ENCODE data around the gene CDK8. TPM values are rescaled to one million over a fixed set of nuclear protein-coding genes. Genes with fewer than 3 reads are reported as not detected.

Gene CDK8
- total and polyA plus RNA-seq, 7 donors: 6.2 to 14.5 (median 8.6) TPM

DNA sequence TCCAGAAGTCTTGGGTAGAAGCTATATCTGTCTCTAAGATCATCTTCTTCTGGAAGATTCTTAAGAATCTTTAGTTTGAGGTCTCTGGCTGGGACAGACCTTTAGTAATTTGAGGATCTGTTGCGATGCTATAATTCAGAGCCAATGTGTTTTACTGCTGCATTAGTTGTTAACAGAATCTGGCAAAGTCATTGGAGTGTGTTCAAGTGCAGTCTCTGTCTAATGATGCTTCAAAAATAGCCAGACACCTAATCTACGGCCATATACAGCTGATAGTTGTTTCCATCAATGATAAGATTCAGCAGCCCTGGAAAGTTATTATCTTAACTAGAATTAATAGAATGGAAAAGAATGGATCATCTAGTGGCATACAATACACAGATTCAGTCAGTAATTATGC is 72.6 kb downstream of the CDK8 start:
- Histone ChIP-seq H3K27me3 (ENCODE audit: insufficient read depth in 3 of 3, low read length in 2 of 3) (no peaks in the 10 kb centered on the region), H3K9me3 (no peaks in the 10 kb centered on the region), H3K4me1 (peaks cover 54% of the 10 kb centered on the region), H3K4me3 (peak overlapping the region; percentile 9), H3K27ac (peak overlapping the region; percentile 83), H3K36me3 (ENCODE audit: insufficient read depth in 1 of 2, low read depth in 1 of 2) (no peaks in the 10 kb centered on the region)
- DNase-seq (no peak), ATAC-seq (peak; percentile 58 to 73 (median 64))
- WGBS, 3 donors: 20 to 34% (median 27%) methylated on average over 2 of the region's 2 CpGs
- intact Hi-C loops (cut with DNase I): loop anchor here in 1 of 2 donors (10.0 kb wide), 1 partner anchor 62 kb away; no protein-coding TSS in a partner anchor
- TF ChIP-seq CTCF (IDR thresholded peaks at IDR 0.05): no peak

- no peak for TF ChIP-seq CTCF (IDR thresholded peaks at IDR 0.05)
- Histone ChIP-seq H3K4me3 (no peak overlapping the region), H3K27ac (peak overlapping the region; percentile 83), H3K4me1 (peaks cover 45% of the 10 kb centered on the region), H3K36me3 (ENCODE audit: insufficient read depth in 1 of 2, low read depth in 1 of 2) (no peaks in the 10 kb centered on the region), H3K27me3 (ENCODE audit: insufficient read depth in 3 of 3, low read length in 2 of 3) (no peaks in the 10 kb centered on the region), H3K9me3 (no peaks in the 10 kb centered on the region)
- WGBS, 3 donors: 44 to 92% (median 64%) methylated on average over 1 of the region's 1 CpG
- no peak for DNase-seq
- ATAC-seq: no peak
- intact Hi-C loops (cut with DNase I): loop anchor here in 1 of 2 donors (10.0 kb wide), 1 partner anchor 63 kb away; no protein-coding TSS in a partner anchor
Measured at GRCh38 chr13:26327940-26328725, 74.2 kb downstream of the CDK8 start.

GRCh38 chr13:26335158-26335557 is 81.2 kb downstream of the CDK8 start:
- H3K4me1 ChIP-seq: peaks cover 12% of the 10 kb centered on the region
- DNase-seq (no peak), ATAC-seq (no peak)
- no peaks in the 10 kb centered on the region for H3K9me3 ChIP-seq
- H3K4me3 ChIP-seq: no peak overlapping the region
- H3K27me3 ChIP-seq (ENCODE audit: insufficient read depth in 3 of 3, low read length in 2 of 3): no peaks in the 10 kb centered on the region
- TF ChIP-seq CTCF (IDR thresholded peaks at IDR 0.05): no peak
- intact Hi-C loops (cut with DNase I): loop anchor here in 1 of 2 donors (5.0 kb wide), 1 partner anchor 47 kb away; no protein-coding TSS in a partner anchor
- 65 to 80% (median 76%) methylated on average over 5 of the region's 5 CpGs for WGBS, 3 donors
- H3K27ac ChIP-seq: no peak overlapping the region
- no peaks in the 10 kb centered on the region for H3K36me3 ChIP-seq (ENCODE audit: insufficient read depth in 1 of 2, low read depth in 1 of 2)

DNA sequence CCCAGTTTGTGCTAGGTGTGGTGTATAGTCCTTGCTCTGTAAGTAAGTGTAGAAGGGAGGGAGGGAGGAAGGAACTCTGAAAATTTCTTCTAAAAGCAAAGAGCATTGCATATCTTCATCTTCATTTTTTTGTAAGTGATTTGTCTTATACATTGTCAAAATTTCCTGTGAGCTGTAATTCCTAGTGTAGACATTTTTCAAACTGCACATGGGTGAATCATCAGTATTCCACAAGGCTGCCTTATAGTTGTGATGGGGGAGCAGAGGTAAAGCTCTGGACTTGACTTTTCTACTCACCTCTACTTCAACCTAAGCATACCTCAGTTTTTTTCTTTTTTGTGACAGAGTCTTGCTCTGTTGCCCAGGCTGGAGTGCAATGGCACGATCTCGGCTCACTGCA is 86.9 kb downstream of the CDK8 start:
- intact Hi-C loops (cut with DNase I): no loop called here
- no peak for DNase-seq
- WGBS, 3 donors: 88 to 100% (median 96%) methylated on average over 2 of the region's 2 CpGs
- TF ChIP-seq CTCF (IDR thresholded peaks at IDR 0.05): no peak
- ATAC-seq: no peak
- H3K27me3 ChIP-seq (ENCODE audit: insufficient read depth in 3 of 3, low read length in 2 of 3): no peaks in the 10 kb centered on the region
- H3K27ac ChIP-seq: no peak overlapping the region
- no peaks in the 10 kb centered on the region for H3K36me3 ChIP-seq (ENCODE audit: insufficient read depth in 1 of 2, low read depth in 1 of 2)
- no peaks in the 10 kb centered on the region for H3K4me1 ChIP-seq
- no peaks in the 10 kb centered on the region for H3K9me3 ChIP-seq
- H3K4me3 ChIP-seq: no peak overlapping the region
